Activated CD8-positive, alpha-beta memory T cell treated with anti-CD3 and anti-CD28 coated beads, Interleukin-2, amount 50 U/mL, for 1 hour (primary cell): ENCODE data around the gene TRIM77.
"Not testable (repeated sequence)": the region's sequence is repeated elsewhere in the genome, so short reads cannot be mapped to it uniquely, and the experiment has no call there.

Experiments
- DNase-seq: peaks from one replicate; pipeline ENCODE4 v3.0.0-alpha.2; 2020; ENCODE audit errors: extremely low read depth

TRIM77 gene

DNA sequence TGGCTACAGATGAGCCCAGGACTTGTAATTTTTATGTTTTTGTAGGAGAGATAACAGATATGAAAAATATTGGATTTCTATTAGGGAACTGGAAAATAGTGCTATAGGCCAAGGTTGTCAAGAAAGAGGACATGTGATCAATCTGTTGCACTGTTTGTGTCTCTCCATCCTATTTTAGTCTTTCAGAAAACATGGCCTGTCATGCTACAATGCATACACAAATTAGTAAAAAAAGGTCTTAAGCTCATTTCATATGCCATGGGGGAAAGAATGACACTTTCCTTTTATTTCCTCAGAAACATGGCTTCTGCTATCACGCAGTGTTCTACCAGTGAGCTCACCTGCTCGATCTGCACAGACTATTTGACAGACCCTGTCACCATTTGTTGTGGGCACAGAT lies at the start of gene TRIM77:
TRIM77 (plus strand) TSS at position 301 of the 400 bp plus-strand sequence; CDS start at position 301, 0 bp downstream.
- not testable (repeated sequence) for DNase-seq

- no peak for DNase-seq
Measured at GRCh38 chr11:89667001-89667400, 43.1 kb upstream of the TRIM77 start.

DNA sequence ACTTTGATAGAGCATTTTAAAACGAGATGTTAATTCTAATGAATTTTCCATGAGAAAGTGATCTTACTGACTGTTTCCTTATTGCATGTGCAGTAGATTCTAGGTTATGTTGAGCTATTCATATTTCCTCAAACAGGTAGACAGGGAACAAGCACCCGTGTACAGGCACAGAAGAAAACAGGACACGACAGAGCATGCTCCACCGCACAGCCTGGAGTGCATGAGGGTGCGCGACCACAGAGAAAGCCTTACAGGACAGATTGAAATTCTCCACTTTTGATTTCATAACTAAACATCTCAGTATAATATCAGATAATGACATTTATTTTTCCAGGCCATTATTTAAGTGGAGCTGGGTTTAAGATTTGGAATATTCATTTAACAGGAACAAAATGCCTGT lies 41.9 kb upstream of the TRIM77 start:
- DNase-seq: not testable (repeated sequence)

DNA sequence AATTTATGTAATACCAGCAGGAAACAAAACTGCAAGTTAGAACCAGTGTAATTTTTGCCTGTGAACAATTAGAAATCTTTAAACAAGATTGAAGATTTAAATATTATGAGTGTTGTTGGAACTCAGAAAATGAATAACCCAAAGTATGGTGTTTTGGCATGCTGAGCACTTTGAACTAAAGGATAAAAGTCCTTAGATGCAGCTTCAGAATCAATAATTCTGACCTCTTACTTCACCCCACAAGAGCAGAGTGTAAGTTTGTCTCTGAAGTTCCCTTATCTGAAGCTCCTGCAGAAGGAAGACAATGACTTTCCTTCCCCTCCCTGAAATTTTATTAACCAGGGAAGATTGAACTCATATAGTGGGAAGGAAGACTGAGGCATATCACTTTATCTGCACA lies 40.5 kb upstream of the TRIM77 start:
- not testable (repeated sequence) for DNase-seq

GRCh38 chr11:89669993-89670669 lies 40.0 kb upstream of the TRIM77 start:
- DNase-seq: not testable (repeated sequence)

- DNase-seq: not testable (repeated sequence)
Measured at GRCh38 chr11:89672547-89672946, 37.6 kb upstream of the TRIM77 start.

DNA sequence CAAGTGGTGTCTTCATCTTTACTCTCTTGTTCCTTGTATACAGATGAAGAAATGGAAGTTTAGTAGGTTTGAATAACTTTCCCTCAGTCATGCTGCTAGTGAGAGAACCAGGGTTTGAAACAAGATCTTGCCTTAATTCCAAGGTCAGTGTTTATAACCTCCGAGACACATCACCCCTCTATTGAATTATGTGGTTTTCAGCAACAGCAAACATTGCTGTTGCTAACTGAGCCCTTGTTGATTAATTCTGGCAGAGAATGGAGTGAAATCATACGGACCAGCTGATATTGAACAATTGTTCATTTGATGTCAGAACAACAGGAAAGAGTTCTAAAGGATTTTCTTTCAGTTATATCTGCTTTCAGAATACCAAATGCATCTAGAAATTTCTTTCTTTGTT lies 36.7 kb upstream of the TRIM77 start:
- DNase-seq: not testable (repeated sequence)

DNA sequence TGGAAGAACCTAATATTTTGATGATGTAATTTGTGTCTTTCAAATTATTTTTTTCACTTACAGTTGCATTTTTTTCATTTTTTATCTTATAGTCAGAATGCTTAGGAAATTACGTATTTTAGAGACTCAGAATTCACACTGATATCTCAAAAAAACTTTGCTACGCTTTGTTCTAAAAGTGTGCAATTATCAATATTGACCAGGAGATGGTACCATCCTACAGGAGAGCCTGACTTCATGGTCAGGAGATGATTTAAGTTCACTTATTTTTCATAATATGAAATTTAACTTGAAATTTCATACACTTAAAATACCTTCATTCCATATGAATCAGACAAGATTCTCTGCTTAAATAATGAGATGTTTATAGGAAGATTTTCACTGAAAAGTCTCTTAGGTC lies 34.7 kb upstream of the TRIM77 start:
- not testable (repeated sequence) for DNase-seq

DNA sequence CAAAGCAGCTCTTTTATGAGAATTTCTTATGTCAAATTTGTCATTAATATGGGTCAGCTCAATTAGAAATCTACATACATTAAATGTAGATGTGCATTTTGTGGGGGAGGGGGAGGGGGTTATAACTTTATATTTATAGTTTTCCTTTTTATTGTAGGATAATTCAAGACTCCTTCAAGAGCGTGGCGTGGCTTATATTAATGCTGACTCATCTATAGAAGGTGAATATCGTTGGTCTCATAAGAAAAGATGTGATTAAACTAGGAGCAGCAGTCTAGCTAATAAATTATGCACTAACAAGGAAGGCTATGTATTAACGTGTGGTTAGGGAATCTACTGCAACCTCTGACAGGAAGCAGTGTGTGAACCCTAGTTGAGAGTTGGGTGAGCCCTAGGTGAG lies 34.2 kb upstream of the TRIM77 start:
- DNase-seq: not testable (repeated sequence)

- not testable (repeated sequence) for DNase-seq
Measured at GRCh38 chr11:89707080-89707479, 3.0 kb upstream of the TRIM77 start.

DNA sequence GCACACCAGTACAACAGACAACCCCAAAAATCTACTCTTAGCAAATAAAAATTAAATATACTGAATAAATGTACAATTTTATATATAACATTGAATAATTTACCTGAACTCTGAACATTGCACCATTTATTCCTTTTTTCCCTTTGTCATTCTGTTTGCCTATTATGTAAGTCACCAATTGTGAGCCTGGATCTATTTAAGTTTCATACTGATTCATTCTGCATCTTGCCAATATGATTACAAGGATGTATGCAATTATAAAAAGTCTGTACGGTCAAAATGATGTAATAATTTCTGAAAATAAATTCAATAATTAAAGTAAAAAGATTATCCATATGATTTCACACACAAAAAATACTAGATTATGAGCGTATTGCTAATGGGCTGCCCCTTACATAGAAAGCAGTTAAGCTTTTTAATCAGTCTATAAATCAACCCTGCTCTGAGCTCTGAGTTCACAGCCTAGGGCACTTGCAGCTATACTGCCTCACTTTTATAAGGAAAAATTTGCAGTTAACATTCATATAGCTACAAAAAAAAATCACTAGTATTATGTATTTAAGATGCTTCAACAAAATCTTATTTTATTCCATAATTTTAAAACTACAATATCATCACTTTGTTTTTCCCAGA lies 14.9 kb downstream of the TRIM77 start:
- not testable (repeated sequence) for DNase-seq

DNA sequence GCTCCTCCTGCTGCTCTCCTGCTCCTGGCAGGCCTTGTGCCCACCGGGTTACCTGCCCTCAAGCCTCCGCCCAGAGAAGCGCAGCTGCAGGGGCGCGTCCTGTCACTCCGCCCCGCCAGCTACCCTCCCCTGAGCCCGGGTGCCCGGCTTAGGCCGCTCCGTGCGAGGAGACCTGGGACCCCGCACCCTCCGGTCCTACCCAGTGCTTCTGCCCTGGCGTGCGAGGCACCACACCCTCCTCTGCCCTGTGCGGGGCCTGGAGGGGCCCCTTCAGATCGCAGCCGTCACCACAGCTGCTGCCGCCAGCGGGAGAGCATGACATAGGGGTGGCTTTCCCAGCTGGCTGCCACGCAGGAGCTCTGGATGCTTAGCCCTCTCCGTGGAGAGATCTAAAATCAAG lies 20.1 kb downstream of the TRIM77 start:
- DNase-seq: not testable (repeated sequence)

DNA sequence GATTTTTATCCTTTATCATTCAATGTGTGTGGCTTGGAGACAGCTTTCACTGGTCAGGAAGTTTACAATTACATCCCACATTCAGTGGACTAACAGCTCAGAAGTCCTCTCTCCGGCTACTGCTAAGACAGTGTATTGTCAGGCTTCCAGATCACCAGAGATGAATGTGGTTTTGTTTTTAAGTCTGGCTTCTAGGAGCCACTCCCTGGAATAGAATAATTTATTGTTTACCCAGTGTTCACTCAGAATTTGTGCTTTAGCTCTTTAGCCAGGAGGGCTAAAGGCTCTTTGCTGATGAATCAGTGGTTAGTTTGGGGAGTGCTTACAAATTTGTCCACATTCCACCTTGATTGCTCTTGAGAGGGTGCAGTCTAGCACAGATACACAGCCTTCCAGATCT lies 26.5 kb downstream of the TRIM77 start:
- no peak for DNase-seq

GRCh38 chr11:89737116-89737515 lies 27.0 kb downstream of the TRIM77 start:
- DNase-seq: no peak

DNA sequence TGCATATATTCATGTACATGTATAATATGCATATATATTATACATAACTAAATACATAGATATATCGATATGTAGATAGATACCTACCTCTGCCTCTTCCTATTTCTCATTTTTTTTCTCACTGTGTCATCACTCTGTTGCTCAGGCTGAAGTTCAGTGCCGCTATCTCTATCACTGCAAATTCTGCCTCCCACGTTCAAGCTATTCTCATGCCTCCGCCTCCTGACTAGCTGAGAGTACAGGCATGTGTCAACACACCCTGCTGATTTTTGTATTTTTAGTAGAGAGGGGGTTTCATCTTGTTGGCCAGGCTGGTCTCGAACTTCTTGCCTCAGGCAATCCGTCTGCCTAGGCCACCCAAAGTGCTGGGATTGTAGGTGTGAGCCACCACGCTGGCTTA lies 31.3 kb downstream of the TRIM77 start:
- DNase-seq: not testable (repeated sequence)

DNA sequence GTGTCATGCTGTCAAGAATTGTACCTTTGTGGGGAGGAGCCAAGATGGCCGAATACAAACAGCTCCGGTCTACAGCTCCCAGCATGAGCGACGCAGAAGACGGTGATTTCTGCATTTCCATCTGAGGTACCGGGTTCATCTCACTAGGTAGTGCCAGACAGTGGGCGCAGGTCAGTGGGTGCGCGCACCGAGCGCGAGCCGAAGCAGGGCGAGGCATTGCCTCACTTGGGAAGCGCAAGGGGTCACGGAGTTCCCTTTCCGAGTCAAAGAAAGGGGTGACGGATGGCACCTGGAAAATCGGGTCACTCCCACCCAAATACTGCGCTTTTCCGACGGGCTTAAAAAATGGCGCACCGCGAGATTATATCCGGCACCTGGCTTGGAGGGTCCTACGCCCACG lies 34.1 kb downstream of the TRIM77 start:
- not testable (repeated sequence) for DNase-seq

DNA sequence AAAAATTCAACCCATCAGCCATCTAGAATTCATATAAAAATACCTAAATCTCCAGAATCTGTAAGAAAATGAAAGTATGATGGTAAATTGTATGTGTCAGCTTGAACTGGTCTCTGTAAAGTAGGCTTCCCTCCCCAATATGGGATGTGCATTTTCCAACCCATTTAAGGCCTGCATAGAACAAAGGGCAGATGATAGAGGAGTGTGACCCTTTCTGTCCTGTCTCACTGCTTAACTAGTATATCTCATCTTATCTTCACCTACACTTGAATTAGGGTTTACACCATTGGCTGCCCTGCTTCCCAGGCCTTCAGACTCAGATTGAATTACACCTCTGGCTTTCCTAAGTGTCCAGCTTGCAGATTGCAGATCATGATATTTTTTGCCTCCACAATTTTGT lies 40.7 kb downstream of the TRIM77 start:
- DNase-seq: not testable (repeated sequence)
